AG04449 (cell line): ENCODE measurements around the gene SEC22A.
A peak's percentile ranks its signal among the peaks of the same experiment; 100 is the strongest.

Experiments
- CTCF ChIA-PET: fragments of 350-600 bp; formaldehyde crosslinking; extraction: SDS; loops from one replicate; lab custom pipeline; 2021; ENCODE audit warnings: antibody characterized with exemption; lab: Yijun Ruan, JAX
- POLR2A ChIA-PET: fragments of 400-600, 350-600 bp; formaldehyde crosslinking; extraction: SDS; loops from one replicate; lab custom pipeline; 2020; ENCODE audit warnings: antibody characterized with exemption, inconsistent platforms; lab: Yijun Ruan, JAX
- DNase-seq: peaks from one replicate; pipeline ENCODE4 v3.0.0-alpha.2; 2010; ENCODE audit warnings: low read depth, low spot score
- H3K4me3 ChIP-seq: 2 replicates; pipeline ENCODE4 v1.5.1; 2011; ENCODE audit warnings: low read depth, mild to moderate bottlenecking, control low read depth, low read length
- CTCF ChIP-seq: IDR thresholded peaks from one replicate; pipeline ENCODE4 v1.5.1; 2011; ENCODE audit warnings: mild to moderate bottlenecking, moderate library complexity, low read length, control low read depth, inconsistent platforms; ENCODE audit not compliant: insufficient read depth; ENCODE audit errors: missing control alignments

Gene SEC22A

DNA sequence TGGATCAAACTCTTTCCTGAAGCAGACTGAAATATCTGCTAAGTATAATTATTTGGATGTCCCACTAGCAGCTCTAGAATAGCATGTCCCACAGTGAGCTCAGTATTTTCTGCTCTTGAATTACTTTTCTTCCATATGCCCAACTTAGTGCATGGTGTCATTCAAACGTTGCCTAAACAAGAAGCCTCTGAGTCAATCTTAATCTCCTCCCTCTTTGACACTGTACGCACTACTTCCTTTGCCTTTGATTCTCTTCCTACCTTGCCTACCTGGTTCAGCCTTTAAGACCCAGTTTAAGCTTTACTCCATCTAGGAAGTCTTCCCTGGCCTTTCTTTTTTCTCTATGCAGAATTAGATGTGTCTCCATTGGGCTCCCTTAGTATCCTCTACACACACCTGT lies 54.5 kb downstream of the SEC22A start:
- CTCF ChIA-PET: interaction anchor here (0.6 to 0.8 kb wide), 2 partner anchors 313 to 315 kb away, joined by 3 to 4 read pairs; no protein-coding TSS in a partner anchor
- no peak for DNase-seq
- no peak overlapping the region for H3K4me3 ChIP-seq
- POLR2A ChIA-PET: no interaction called here
- no peak for TF ChIP-seq CTCF

- TF ChIP-seq CTCF: no peak
Observed at GRCh38 chr3:123258359-123258758, 56.6 kb downstream of the SEC22A start.

GRCh38 chr3:123258811-123259420 lies 57.2 kb downstream of the SEC22A start:
- peak; percentile 23 for TF ChIP-seq CTCF
- ChIA-PET CTCF (interaction anchor here (0.7 to 1.6 kb wide), 11 partner anchors 10 to 866 kb away, joined by 3 to 7 read pairs (median 3); no protein-coding TSS in a partner anchor), POLR2A (no interaction called here)
- no peak for DNase-seq
- no peak overlapping the region for H3K4me3 ChIP-seq

More at GRCh38 chr3:123258359-123258758, 56.6 kb downstream of the SEC22A start:
- POLR2A ChIA-PET: no interaction called here
- CTCF ChIA-PET: interaction anchor here (1.0 to 1.6 kb wide), 9 partner anchors 10 to 865 kb away, joined by 3 to 7 read pairs (median 3); no protein-coding TSS in a partner anchor
- no peak overlapping the region for H3K4me3 ChIP-seq
- DNase-seq: no peak

GRCh38 chr3:123261666-123262065 lies 59.9 kb downstream of the SEC22A start:
- H3K4me3 ChIP-seq: no peak overlapping the region
- DNase-seq: no peak
- TF ChIP-seq CTCF: no peak
- CTCF ChIA-PET: no interaction called here
- POLR2A ChIA-PET: no interaction called here

GRCh38 chr3:123262226-123262625 lies 60.5 kb downstream of the SEC22A start:
- TF ChIP-seq CTCF: no peak
- ChIA-PET POLR2A (no interaction called here), CTCF (no interaction called here)
- no peak overlapping the region for H3K4me3 ChIP-seq
- no peak for DNase-seq

- no peak for DNase-seq
- no peak for TF ChIP-seq CTCF
- ChIA-PET POLR2A (no interaction called here), CTCF (no interaction called here)
- H3K4me3 ChIP-seq: no peak overlapping the region
Observed at GRCh38 chr3:123262868-123263267, 61.1 kb downstream of the SEC22A start.
